ENCODE data around the gene INSL3. TPM values are rescaled to one million over a fixed set of nuclear protein-coding genes. Genes with fewer than 3 reads are reported as not detected.

INSL3 gene
- total and polyA plus RNA-seq, 2 of the 13 experiments (the other 11 are each of a cell fraction or from before 2014, with no cell fraction given), result 0.30 TPM; not detected in 1

DNA sequence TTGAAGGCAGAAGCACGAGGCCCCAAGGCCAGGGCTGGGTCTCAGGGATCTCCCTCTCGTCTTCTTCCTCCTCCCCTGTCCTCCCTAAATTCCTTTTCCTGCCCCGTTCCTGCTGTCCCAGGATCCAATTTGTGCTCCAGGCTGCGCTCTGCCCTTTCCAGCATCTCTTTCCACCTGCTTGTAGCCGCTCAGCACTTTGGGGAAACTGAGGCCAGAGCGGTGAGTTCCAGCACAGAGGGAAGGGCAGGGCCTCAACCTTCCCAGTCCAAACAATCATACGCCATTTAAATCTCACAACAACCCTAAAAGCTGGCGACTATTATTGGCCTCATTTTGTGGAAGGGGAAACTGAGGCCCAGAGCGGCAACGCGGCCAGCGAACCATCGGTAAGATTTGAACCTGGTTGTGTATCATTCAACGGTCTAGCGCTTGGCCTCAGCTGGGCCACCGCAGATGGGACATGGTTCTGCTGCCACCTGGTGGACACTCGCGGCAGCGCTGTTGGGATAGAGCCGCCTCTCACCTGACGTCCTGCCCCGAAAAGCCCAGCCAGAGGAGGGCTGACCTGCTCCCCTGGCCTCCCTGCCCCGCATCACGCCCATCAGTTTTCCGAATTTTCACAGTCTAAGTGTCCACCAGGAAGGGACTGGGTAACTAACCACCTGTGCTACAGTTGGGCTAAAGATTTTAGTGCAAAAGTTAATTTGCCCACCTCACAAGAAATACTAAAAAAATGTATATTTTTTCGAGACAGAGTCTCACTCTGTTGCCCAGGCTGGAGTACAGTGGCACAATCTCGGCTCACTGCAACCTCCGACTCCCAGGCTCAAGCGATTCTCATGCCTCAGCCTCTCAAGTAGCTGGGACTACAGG, 34.2 kb upstream of the INSL3 start (continued):
- TF ChIP-seq ZBTB25 (CRISPR knock-in tag; IDR thresholded peaks at IDR 0.05), result no peak
- no peak for TF ChIP-seq TEAD3 (CRISPR knock-in tag; optimal IDR thresholded peaks at IDR 0.05; ENCODE audit: borderline replicate concordance)
- TF ChIP-seq, protein P1, sequence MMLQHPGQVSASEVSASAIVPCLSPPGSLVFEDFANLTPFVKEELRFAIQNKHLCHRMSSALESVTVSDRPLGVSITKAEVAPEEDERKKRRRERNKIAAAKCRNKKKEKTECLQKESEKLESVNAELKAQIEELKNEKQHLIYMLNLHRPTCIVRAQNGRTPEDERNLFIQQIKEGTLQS (CRISPR knock-in tag; IDR thresholded peaks at IDR 0.05), result no peak
- TF ChIP-seq, protein P2, sequence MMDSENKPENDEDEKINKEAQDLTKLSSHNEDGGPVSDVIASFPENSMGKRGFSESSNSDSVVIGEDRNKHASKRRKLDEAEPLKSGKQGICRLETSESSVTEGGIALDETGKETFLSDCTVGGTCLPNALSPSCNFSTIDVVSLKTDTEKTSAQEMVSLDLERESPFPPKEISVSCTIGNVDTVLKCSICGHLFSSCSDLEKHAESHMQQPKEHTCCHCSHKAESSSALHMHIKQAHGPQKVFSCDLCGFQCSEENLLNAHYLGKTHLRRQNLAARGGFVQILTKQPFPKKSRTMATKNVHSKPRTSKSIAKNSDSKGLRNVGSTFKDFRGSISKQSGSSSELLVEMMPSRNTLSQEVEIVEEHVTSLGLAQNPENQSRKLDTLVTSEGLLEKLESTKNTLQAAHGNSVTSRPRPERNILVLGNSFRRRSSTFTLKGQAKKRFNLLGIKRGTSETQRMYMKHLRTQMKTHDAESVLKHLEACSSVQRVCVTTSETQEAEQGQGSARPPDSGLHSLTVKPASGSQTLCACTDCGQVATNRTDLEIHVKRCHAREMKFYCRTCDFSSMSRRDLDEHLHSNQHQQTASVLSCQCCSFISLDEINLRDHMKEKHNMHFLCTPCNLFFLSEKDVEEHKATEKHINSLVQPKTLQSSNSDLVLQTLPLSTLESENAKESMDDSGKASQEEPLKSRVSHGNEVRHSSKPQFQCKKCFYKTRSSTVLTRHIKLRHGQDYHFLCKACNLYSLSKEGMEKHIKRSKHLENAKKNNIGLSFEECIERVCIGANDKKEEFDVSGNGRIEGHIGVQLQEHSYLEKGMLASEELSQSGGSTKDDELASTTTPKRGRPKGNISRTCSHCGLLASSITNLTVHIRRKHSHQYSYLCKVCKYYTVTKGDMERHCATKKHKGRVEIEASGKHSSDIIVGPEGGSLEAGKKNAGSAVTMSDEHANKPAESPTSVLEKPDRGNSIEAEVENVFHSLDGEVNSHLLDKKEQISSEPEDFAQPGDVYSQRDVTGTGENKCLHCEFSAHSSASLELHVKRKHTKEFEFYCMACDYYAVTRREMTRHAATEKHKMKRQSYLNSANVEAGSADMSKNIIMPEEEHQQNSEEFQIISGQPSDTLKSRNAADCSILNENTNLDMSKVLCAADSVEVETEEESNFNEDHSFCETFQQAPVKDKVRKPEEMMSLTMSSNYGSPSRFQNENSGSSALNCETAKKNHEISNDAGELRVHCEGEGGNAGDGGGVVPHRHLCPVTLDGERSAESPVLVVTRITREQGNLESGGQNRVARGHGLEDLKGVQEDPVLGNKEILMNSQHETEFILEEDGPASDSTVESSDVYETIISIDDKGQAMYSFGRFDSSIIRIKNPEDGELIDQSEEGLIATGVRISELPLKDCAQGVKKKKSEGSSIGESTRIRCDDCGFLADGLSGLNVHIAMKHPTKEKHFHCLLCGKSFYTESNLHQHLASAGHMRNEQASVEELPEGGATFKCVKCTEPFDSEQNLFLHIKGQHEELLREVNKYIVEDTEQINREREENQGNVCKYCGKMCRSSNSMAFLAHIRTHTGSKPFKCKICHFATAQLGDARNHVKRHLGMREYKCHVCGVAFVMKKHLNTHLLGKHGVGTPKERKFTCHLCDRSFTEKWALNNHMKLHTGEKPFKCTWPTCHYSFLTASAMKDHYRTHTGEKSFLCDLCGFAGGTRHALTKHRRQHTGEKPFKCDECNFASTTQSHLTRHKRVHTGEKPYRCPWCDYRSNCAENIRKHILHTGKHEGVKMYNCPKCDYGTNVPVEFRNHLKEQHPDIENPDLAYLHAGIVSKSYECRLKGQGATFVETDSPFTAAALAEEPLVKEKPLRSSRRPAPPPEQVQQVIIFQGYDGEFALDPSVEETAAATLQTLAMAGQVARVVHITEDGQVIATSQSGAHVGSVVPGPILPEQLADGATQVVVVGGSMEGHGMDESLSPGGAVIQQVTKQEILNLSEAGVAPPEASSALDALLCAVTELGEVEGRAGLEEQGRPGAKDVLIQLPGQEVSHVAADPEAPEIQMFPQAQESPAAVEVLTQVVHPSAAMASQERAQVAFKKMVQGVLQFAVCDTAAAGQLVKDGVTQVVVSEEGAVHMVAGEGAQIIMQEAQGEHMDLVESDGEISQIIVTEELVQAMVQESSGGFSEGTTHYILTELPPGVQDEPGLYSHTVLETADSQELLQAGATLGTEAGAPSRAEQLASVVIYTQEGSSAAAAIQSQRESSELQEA (CRISPR knock-in tag; IDR thresholded peaks at IDR 0.05; ENCODE audit: not compliant biosample characterization), result no peak
- no peak for TF ChIP-seq HNRNPK (IDR thresholded peaks at IDR 0.05; ENCODE audit: low read depth, low read length, poor library complexity, severe bottlenecking)
- TF ChIP-seq ZNF816 (CRISPR knock-in tag; IDR thresholded peaks at IDR 0.05; ENCODE audit: borderline replicate concordance), result no peak
- TF ChIP-seq ZNF550 (CRISPR knock-in tag; IDR thresholded peaks at IDR 0.05; ENCODE audit: borderline replicate concordance), result no peak
- no peak for TF ChIP-seq ZNF354B (CRISPR knock-in tag; IDR thresholded peaks at IDR 0.05)
- TF ChIP-seq TBX2 (CRISPR knock-in tag; IDR thresholded peaks at IDR 0.05; ENCODE audit: borderline replicate concordance), result no peak
- TF ChIP-seq SKI (IDR thresholded peaks at IDR 0.05; ENCODE audit: partially characterized antibody), result no peak
- TF ChIP-seq DNMT3B (CRISPR knock-in tag; conservative IDR thresholded peaks at IDR 0.05), result no peak
- no peak for TF ChIP-seq SYNCRIP (IDR thresholded peaks at IDR 0.05; ENCODE audit: insufficient read depth, low read depth, low read length)
- no peak for TF ChIP-seq ZNF136 (CRISPR knock-in tag; IDR thresholded peaks at IDR 0.05; ENCODE audit: low read depth)
- no peak for TF ChIP-seq TCF7 (IDR thresholded peaks at IDR 0.05; ENCODE audit: low read depth)
- TF ChIP-seq MXI1 (IDR thresholded peaks at IDR 0.05; ENCODE audit: borderline replicate concordance, low read depth, low read length), result peak; percentile 19; the same call in 1 of the 3 replicates
- no peak for TF ChIP-seq ZNF430 (CRISPR knock-in tag; IDR thresholded peaks at IDR 0.05)
- TF ChIP-seq, protein P3, sequence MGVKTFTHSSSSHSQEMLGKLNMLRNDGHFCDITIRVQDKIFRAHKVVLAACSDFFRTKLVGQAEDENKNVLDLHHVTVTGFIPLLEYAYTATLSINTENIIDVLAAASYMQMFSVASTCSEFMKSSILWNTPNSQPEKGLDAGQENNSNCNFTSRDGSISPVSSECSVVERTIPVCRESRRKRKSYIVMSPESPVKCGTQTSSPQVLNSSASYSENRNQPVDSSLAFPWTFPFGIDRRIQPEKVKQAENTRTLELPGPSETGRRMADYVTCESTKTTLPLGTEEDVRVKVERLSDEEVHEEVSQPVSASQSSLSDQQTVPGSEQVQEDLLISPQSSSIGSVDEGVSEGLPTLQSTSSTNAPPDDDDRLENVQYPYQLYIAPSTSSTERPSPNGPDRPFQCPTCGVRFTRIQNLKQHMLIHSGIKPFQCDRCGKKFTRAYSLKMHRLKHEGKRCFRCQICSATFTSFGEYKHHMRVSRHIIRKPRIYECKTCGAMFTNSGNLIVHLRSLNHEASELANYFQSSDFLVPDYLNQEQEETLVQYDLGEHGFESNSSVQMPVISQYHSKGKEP (CRISPR knock-in tag; IDR thresholded peaks at IDR 0.05), result no peak
- TF ChIP-seq GTF2F1 (IDR thresholded peaks at IDR 0.05; ENCODE audit: low read length), result no peak
